Measurements from ENCODE around the gene RNF149.

Gene RNF149

DNA sequence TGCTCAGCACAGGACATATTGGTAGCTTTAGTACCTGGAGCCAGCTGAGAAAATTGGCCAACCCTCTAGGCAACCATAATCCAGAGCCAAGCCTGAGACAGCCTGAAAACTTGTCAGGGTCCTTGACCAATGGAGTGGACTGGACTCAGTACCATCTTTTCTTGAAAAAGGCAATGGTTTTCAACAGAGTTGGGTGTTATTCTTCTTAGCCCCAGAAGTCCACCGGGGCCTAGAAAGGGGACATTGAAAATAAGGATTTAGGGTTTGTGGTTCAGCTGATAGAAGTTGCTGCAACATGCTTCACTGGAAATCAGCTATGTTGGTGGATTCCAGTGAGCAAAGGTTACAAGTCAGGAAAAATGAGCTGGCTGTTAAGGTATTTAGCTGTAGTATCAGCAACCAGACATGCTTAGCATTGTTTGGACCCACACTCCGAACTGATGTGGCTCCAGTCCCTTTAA, 77.9 kb downstream of the RNF149 start:
- DNase-seq (ENCODE audit: low read depth), result peak; percentile 45
